DND-41 (cell line): Measurements from ENCODE around the gene TCEA2.

Source experiments
- ATAC-seq: fragments of 200-7000 bp; cut with Tn5 transposase; 3 replicates; pipeline ENCODE4 v1.9.1; 2021; ENCODE audit warnings: low read depth; ENCODE audit not compliant: insufficient read depth
- DNase-seq: peaks from one replicate; pipeline ENCODE4 v3.0.0-alpha.2; 2020
- H2AFZ ChIP-seq: 2 replicates; pipeline ENCODE4 v1.6.0; 2012; ENCODE audit warnings: low read depth, low read length
- H3K27ac ChIP-seq: 2 replicates; pipeline ENCODE4 v1.5.1; 2012; ENCODE audit warnings: low read length, inconsistent platforms
- H3K27me3 ChIP-seq: fragments of 200-600 bp; sonication (generic); 2 replicates; pipeline ENCODE4 v1.6.0; 2012; ENCODE audit warnings: low read length, mild to moderate bottlenecking, inconsistent platforms; ENCODE audit not compliant: insufficient read depth, poor library complexity
- H3K36me3 ChIP-seq: 2 replicates; pipeline ENCODE4 v1.5.1; 2012; ENCODE audit warnings: low read length, inconsistent platforms; ENCODE audit not compliant: insufficient read depth
- H3K4me1 ChIP-seq: 2 replicates; pipeline ENCODE4 v1.5.1; 2012; ENCODE audit warnings: mild to moderate bottlenecking, low read length; ENCODE audit not compliant: insufficient read depth
- H3K4me2 ChIP-seq: 2 replicates; pipeline ENCODE4 v1.6.0; 2012; ENCODE audit warnings: mild to moderate bottlenecking, moderate library complexity, low read length, inconsistent platforms; ENCODE audit not compliant: insufficient read depth
- H3K4me3 ChIP-seq, 2 experiments: fragments of 200-600 bp in 1 of 2; shearing (Covaris generic) in 1 of 2; 2 replicates each; pipeline ENCODE4 v1.5.1; 2012 to 2016; ENCODE audit warnings: inconsistent platforms in 2 of 2, low read length in 2 of 2, mild to moderate bottlenecking in 2 of 2, low read depth in 1 of 2, moderate library complexity in 1 of 2
- H3K79me2 ChIP-seq: 2 replicates; pipeline ENCODE4 v1.6.0; 2012; ENCODE audit warnings: low read length, inconsistent platforms; ENCODE audit not compliant: insufficient read depth
- H3K9ac ChIP-seq: 2 replicates; pipeline ENCODE4 v1.6.0; 2012; ENCODE audit warnings: low read depth, mild to moderate bottlenecking, inconsistent platforms, low read length, moderate library complexity
- H3K9me3 ChIP-seq: 2 replicates; pipeline ENCODE4 v1.5.1; 2012; ENCODE audit warnings: low read length, moderate library complexity, mild to moderate bottlenecking, inconsistent platforms; ENCODE audit not compliant: insufficient read depth, severe bottlenecking
- H4K20me1 ChIP-seq: 2 replicates; pipeline ENCODE4 v1.6.0; 2012; ENCODE audit warnings: low read length; ENCODE audit not compliant: insufficient read depth
- CTCF ChIP-seq: IDR thresholded peaks from 2 replicates; pipeline ENCODE4 v1.5.1; 2012; ENCODE audit warnings: borderline replicate concordance, low read length, moderate library complexity, mild to moderate bottlenecking; ENCODE audit not compliant: poor library complexity, severe bottlenecking; ENCODE audit errors: extremely low read depth
- EZH2 ChIP-seq: IDR thresholded peaks from 3 replicates; pipeline ENCODE4 v1.6.1; 2012; ENCODE audit warnings: borderline replicate concordance, low read depth, mild to moderate bottlenecking, moderate library complexity, low read length, inconsistent platforms; ENCODE audit not compliant: severe bottlenecking

Gene TCEA2

GRCh38 chr20:64029293-64030117, 33.5 kb upstream of the TCEA2 start:
- peaks cover 94% of the 10 kb centered on the region for H3K36me3 ChIP-seq
- H3K27ac ChIP-seq: no peak overlapping the region
- H3K4me1 ChIP-seq: no peaks in the 10 kb centered on the region
- H3K9ac ChIP-seq: no peak overlapping the region
- no peak overlapping the region for H2AFZ ChIP-seq
- H3K9me3 ChIP-seq: no peaks in the 10 kb centered on the region
- TF ChIP-seq EZH2: no peak
- no peak for TF ChIP-seq CTCF
- H4K20me1 ChIP-seq: peaks cover 23% of the 10 kb centered on the region
- H3K4me2 ChIP-seq: no peak overlapping the region
- no peaks in the 10 kb centered on the region for H3K79me2 ChIP-seq
- no peak overlapping the region for H3K4me3 ChIP-seq
- DNase-seq (no peak), ATAC-seq (no peak)
- H3K27me3 ChIP-seq: no peaks in the 10 kb centered on the region

- TF ChIP-seq EZH2 (no peak), CTCF (no peak)
- Histone ChIP-seq H3K79me2 (no peaks in the 10 kb centered on the region), H3K4me3 (no peak overlapping the region), H3K27me3 (no peaks in the 10 kb centered on the region), H3K27ac (no peak overlapping the region), H3K9me3 (no peaks in the 10 kb centered on the region), H3K9ac (no peak overlapping the region), H3K36me3 (peaks cover 89% of the 10 kb centered on the region), H4K20me1 (peaks cover 16% of the 10 kb centered on the region), H3K4me1 (0 out of 2 replicates have a peak, but pooled peaks cover 2% of the 10 kb centered on the region), H2AFZ (no peak overlapping the region), H3K4me2 (no peak overlapping the region)
- ATAC-seq (no peak), DNase-seq (no peak)
Observed at GRCh38 chr20:64030371-64031134, 32.4 kb upstream of the TCEA2 start.

- no peak for DNase-seq
- H3K4me1 ChIP-seq: peaks cover 2% of the 10 kb centered on the region; the same call in 1 of the 2 replicates
- H3K79me2 ChIP-seq: no peaks in the 10 kb centered on the region
- H3K27ac ChIP-seq: no peak overlapping the region
- peaks cover 18% of the 10 kb centered on the region for H4K20me1 ChIP-seq
- no peak overlapping the region for H3K4me3 ChIP-seq
- no peaks in the 10 kb centered on the region for H3K9me3 ChIP-seq
- H3K27me3 ChIP-seq: no peaks in the 10 kb centered on the region
- no peak for ATAC-seq
- H2AFZ ChIP-seq: no peak overlapping the region
- no peak overlapping the region for H3K4me2 ChIP-seq
- no peak overlapping the region for H3K9ac ChIP-seq
- TF ChIP-seq EZH2 (no peak), CTCF (no peak)
- peaks cover 76% of the 10 kb centered on the region for H3K36me3 ChIP-seq
Observed at GRCh38 chr20:64031822-64032314, 31.1 kb upstream of the TCEA2 start.
